GM20000 (cell line): ENCODE data around the gene DRAP1.
"Not testable (repeated sequence)": the region's sequence is repeated elsewhere in the genome, so short reads cannot be mapped to it uniquely, and the experiment has no call there.

ENCODE experiments used
- DNase-seq: peaks from one replicate; pipeline ENCODE4 v3.0.0; 2012; ENCODE audit warnings: low spot score
- CTCF ChIP-seq: IDR thresholded peaks from 2 replicates; pipeline ENCODE4 v1.5.1; 2012; ENCODE audit warnings: mild to moderate bottlenecking, control low read depth; ENCODE audit errors: extremely low read depth, missing control alignments

Gene DRAP1

GRCh38 chr11:65888163-65888814 is 30.9 kb upstream of the DRAP1 start, which contains the start of gene FIBP:
FIBP (minus strand) TSS chr11:65888471; CDS start chr11:65888418, 53 bp downstream.
- peak; percentile 69 for TF ChIP-seq CTCF
- peak; percentile 97 for DNase-seq

GRCh38 chr11:65890324-65891218 is 28.7 kb upstream of the DRAP1 start, which contains the start of gene CCDC85B:
CCDC85B (plus strand) TSS chr11:65890673; CDS start chr11:65890784, 111 bp downstream.
- peak; percentile 97 for DNase-seq
- TF ChIP-seq CTCF, result no peak

GRCh38 chr11:65891219-65892136 is 27.7 kb upstream of the DRAP1 start:
- peak; percentile 40 for TF ChIP-seq CTCF
- no peak for DNase-seq

- not testable (repeated sequence) for DNase-seq
Observed at GRCh38 chr11:65892137-65892540, 27.1 kb upstream of the DRAP1 start.

- TF ChIP-seq CTCF, result no peak
- DNase-seq, result no peak
Observed at GRCh38 chr11:65892661-65893317, 26.4 kb upstream of the DRAP1 start.

- TF ChIP-seq CTCF, result no peak
- no peak for DNase-seq
Observed at GRCh38 chr11:65894034-65894591, 25.1 kb upstream of the DRAP1 start.
